ENCODE data around the gene CYS1.
"Not testable (repeated sequence)": the region's sequence is repeated elsewhere in the genome, so short reads cannot be mapped to it uniquely, and the experiment has no call there.

The CYS1 gene

DNA sequence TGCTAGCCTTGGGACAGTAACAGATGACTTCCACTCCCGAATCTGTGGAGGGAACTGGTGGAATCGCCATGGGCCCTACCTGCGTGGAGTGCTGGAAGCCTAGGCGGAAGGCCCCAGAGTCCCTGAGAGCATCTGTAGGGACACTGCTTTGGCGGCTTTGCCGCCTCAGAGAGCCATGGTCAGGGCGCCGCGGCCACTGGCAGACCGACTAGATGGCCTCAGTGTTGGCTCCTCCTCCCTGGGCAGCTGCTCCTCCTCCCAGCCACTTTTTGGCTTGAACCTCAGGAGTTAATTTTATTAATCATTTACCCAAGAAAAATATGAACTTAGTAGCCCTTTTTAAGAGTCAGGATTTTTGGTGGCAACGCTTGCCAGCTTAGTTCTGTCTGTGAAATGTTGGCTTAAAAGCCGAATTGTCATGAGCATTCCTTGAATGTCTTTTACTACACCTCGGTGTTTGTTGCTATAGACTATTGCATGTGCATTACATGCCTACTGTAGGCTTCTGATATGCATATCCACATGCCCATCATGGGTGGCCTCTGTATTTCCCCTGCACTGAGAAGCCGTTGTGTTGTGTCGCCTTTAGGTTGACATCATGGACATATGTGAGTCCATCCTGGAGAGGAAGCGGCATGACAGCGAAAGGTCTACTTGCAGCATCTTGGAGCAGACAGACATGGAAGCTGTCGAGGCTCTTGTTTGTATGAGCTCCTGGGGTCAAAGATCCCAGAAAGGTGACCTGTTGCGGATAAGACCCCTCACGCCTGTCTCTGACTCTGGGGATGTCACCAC lies 34.5 kb downstream of the CYS1 start:
- no peak for DNase-seq

DNA sequence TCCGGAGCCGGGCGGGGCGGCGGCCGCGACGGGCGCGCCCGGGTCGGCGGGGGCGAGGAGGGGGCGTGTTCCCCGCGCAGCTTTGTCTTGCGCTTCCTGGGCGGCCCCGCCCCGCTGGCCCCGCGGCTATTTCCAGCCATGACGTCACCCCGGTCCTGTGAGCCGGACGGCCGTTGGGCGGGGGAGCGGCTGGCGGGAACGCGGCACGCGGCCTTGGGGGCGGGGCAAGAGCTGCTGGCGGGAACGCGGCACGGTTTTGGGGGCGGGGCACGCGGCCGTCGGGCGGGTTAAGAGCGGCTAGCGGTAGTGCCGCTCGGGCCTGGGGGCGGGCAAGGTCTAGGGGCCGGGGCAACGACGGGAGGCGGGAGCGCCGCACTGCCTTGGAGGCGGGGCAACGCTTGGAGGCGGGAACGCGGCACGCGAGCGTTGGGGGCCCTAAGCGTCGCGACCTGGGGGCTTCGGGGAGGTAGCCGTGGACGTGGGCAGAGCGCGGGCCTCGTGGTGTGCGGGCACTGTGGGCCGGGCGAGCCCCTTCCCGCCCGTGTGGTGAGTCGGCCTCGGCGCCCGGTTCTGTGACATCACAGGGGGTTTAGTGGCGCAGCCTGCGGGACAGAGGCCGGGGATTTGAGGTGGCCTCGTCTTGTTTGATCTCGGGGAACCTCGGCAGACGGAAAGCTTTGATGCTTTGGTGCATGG lies 36.2 kb downstream of the CYS1 start:
- DNase-seq, result peak; percentile 95

DNA sequence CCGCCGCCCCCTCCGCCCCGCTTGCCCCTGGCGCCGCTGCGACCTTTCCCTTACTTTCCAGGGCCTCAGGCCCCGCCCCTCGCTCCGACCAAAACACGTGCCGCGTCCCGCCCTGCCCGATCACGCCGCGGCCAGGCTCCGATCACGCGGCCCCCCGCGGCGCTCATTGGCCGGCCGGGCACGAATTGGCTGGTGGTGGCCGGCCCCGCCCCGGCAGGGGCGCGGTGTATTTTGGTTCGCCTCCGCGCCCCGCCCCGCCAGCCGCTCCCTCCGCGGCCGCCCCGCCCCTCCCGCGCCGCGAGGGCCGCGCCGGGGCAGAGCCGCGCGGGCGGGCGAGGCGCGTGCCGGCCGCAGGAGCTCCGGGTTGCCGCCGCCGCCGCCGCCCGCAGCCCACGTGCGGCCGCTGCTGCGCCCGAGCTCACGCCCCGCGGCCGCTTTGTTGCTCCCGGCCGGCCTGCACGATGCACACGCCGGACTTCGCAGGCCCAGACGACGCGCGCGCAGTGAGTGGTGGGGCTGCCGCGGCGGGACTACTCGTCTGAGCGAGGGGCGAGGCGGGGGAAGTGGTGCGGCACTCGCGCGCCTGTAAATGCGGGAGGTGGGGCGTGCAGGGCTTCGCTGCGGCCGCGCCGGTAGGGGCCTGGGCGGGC lies 36.8 kb downstream of the CYS1 start, which contains the start of gene KLF11:
KLF11 (plus strand) TSS at position 295 of the 650 bp plus-strand sequence; CDS start at position 462, 167 bp downstream.
- DNase-seq, result peak; percentile 86

GRCh38 chr2:10042301-10043161 lies 37.7 kb downstream of the CYS1 start:
- peak; percentile 76 for DNase-seq

- no peak for DNase-seq
These were observed 38.5 kb downstream of the CYS1 start for GRCh38 chr2:10041711-10042110.

GRCh38 chr2:10039658-10040410 lies 40.4 kb downstream of the CYS1 start:
- DNase-seq, result no peak

- no peak for DNase-seq
These were observed 41.5 kb downstream of the CYS1 start for GRCh38 chr2:10038716-10039115.

DNA sequence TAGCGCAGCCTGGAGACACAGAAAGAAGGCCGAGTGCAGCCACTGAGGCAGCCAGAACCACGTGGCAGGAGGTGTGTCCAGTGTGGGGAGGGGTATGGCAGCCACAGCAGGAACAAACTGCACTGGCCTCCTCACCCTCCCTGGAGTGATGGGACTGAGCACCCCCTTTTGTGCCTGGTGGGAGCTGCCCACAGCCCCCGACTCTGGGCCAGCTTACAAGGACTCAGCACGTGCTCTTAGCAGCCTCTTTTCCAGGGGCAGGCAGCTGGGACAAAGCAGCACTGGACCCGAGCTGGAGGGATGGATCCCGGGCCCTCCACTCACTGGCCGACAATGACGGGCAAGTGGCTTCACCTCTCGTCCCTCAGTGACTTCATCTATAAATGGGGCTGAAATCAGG lies 42.1 kb downstream of the CYS1 start:
- DNase-seq, result no peak

DNA sequence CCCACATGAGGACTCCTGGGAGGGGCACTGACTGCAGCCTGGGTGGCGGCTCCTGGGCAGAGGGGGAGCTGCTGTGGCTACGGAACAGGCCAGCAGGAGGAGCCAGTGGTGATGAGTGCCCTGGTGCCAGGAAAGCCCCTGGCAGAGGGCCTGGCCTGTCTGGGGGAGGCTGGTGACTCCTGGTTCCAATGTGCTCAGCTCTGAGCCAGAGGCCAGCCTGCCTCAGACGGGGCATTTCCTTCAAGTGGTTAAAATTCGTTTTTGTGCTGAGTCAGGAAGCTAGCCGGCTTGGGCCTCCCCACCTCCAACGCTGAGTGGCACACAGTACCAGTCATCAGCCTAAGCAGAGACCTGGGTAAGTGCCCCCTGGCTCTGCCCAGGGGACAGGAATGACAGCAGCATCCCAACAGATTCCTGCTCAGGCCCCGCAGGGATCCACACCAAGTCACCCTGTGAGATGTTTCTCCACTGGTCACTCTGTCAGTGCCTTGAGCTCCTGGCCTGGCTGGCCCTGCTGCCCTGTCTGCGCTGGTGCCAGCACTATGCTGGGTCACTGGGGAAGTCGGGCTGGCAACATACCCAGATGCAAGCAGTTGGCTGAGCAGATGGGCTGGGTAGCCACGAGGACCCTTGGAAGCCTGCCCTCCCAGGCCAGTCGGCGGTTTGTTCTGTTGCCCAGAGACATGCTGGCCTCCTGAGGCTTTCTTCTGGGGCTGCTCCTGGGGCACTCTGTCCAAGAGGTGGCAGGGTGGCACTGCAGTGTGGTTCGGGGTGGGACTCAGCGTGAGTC lies 43.9 kb downstream of the CYS1 start:
- no peak for DNase-seq

GRCh38 chr2:10035633-10036032 lies 44.6 kb downstream of the CYS1 start:
- no peak for DNase-seq

- DNase-seq, result no peak
These were observed 45.2 kb downstream of the CYS1 start for GRCh38 chr2:10035053-10035422.

- no peak for DNase-seq
These were observed 45.7 kb downstream of the CYS1 start for GRCh38 chr2:10034333-10035052.

DNA sequence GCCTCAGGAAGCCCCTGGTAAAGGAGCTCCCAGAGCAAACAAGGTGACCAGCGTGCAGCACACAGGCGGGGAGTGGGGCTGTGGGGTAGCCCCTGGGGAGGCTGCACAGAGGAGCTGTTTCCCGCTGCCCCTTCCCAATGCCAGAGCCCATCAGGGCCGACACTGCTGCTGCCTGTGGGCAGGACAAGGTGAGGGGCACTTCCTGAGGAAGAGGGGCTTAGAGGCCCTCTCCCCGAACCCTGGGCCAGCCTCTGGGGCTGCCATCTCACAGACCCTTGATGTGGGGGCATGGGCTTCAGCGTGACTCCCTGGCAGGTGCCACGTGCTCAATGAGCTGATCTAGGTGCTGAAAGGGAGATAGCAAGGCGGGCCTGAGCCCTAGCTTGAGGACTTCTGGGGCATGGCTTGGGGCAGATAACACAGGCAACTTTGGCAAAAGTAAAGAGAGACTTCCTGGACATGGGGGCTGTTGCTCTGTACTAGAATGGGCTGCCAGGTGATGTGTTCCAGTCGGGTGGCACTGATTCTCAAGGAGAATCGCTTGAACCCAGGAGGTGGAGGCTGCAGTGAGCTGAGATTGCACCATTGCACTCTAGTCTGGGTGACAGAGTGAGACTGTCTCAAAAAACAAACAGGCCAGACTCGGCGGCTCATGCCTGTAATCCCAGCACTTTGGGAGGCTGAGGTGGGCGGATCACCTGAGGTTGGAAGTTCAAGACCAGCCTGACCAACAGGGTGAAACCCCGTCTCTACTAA lies 46.8 kb downstream of the CYS1 start:
- no peak for DNase-seq

GRCh38 chr2:10032746-10033105 lies 47.5 kb downstream of the CYS1 start:
- no peak for DNase-seq

DNA sequence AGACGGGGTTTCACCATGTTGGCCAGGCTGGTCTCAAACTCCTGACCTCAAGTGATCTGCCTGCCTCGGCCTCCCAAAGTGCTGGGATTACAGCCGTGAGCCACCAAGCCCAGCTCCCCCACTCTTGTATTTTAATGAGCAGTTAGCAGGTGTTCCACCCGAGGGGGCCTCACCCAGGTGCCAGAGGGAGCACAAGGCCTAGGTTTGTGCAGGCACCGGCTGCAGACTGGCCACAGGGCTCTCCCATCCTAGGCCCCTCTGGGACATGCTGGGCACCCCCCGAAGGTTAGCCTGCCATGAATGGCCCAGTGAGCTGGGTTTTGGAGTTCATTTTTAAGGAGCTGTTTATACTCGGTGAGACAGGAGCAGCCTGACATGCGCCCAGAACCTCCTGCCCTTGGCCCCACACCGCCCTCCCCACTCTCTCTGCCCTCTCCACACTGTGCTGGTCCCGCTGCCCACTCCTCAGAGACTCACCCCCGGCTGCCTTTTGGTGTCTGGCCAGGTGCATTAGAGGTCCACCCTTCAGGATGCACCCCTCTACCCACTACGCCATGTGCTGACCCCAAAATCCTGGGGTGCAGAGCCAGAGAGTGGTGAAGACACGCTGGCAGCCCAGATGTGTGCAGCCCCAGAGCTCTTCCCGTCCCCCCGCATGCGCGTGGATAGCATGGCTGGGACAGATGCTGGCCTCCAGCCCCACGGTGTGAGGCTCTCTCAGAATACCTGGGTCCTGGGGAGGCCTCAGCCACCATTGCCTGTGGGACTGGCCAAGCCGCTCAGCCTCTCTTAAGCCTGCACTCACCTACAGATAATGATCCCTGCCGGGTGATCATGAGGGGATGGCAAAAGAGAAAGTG lies 48.1 kb downstream of the CYS1 start:
- DNase-seq, result no peak

- DNase-seq, result not testable (repeated sequence)
These were observed 49.4 kb downstream of the CYS1 start for GRCh38 chr2:10030798-10031197.

GRCh38 chr2:10030311-10030736 lies 49.9 kb downstream of the CYS1 start:
- DNase-seq, result no peak

GRCh38 chr2:10029875-10030223 lies 50.4 kb downstream of the CYS1 start:
- DNase-seq, result no peak

Measured in activated CD8-positive, alpha-beta memory T cell treated with anti-CD3 and anti-CD28 coated beads for 24 hours (primary cell).